Daoy (cell line): ENCODE measurements around the gene TTC21A. TPM values are rescaled to one million over a fixed set of nuclear protein-coding genes. Genes with fewer than 3 reads are reported as not detected.
A peak's percentile ranks its signal among the peaks of the same experiment; 100 is the strongest.
"Not testable (repeated sequence)": the region's sequence is repeated elsewhere in the genome, so short reads cannot be mapped to it uniquely, and the experiment has no call there.

Experiments used
- DNase-seq: peaks from one replicate; pipeline ENCODE4 v3.0.0-alpha.2; 2015; ENCODE audit warnings: low read depth
- total RNA-seq: library from RNA; depleted of rRNA; stranded (reverse); fragments of >200 nt; shearing (Covaris generic); gene quantifications from 2 replicates; pipeline ENCODE4 v1.2.3, GENCODE V29; 2014; rRNA removed

Gene TTC21A, protein sequence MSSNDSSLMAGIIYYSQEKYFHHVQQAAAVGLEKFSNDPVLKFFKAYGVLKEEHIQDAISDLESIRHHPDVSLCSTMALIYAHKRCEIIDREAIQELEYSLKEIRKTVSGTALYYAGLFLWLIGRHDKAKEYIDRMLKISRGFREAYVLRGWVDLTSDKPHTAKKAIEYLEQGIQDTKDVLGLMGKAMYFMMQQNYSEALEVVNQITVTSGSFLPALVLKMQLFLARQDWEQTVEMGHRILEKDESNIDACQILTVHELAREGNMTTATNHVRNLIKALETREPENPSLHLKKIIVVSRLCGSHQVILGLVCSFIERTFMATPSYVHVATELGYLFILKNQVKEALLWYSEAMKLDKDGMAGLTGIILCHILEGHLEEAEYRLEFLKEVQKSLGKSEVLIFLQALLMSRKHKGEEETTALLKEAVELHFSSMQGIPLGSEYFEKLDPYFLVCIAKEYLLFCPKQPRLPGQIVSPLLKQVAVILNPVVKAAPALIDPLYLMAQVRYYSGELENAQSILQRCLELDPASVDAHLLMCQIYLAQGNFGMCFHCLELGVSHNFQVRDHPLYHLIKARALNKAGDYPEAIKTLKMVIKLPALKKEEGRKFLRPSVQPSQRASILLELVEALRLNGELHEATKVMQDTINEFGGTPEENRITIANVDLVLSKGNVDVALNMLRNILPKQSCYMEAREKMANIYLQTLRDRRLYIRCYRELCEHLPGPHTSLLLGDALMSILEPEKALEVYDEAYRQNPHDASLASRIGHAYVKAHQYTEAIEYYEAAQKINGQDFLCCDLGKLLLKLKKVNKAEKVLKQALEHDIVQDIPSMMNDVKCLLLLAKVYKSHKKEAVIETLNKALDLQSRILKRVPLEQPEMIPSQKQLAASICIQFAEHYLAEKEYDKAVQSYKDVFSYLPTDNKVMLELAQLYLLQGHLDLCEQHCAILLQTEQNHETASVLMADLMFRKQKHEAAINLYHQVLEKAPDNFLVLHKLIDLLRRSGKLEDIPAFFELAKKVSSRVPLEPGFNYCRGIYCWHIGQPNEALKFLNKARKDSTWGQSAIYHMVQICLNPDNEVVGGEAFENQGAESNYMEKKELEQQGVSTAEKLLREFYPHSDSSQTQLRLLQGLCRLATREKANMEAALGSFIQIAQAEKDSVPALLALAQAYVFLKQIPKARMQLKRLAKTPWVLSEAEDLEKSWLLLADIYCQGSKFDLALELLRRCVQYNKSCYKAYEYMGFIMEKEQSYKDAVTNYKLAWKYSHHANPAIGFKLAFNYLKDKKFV (N-terminal part only)
- 0.17 and 1.3 TPM in 2 replicates for total RNA-seq

- DNase-seq, result peak; percentile 84
Observed at GRCh38 chr3:39107388-39108199, at the start of gene TTC21A, which contains the start of gene GORASP1. TSS of gene TTC21A (plus strand) at chr3:39107680. CDS start at chr3:39107838, 158 bp downstream. TSS of gene GORASP1 (minus strand) at chr3:39107627. CDS start at chr3:39107541, 86 bp downstream.

GRCh38 chr3:39061228-39061627 is 46.3 kb upstream of the TTC21A start:
- not testable (repeated sequence) for DNase-seq

GRCh38 chr3:39062180-39062579 is 45.3 kb upstream of the TTC21A start:
- no peak for DNase-seq

- no peak for DNase-seq
Observed at GRCh38 chr3:39063143-39063542, 44.3 kb upstream of the TTC21A start.

- DNase-seq, result no peak
Observed at GRCh38 chr3:39064646-39065045, 42.8 kb upstream of the TTC21A start.

DNA sequence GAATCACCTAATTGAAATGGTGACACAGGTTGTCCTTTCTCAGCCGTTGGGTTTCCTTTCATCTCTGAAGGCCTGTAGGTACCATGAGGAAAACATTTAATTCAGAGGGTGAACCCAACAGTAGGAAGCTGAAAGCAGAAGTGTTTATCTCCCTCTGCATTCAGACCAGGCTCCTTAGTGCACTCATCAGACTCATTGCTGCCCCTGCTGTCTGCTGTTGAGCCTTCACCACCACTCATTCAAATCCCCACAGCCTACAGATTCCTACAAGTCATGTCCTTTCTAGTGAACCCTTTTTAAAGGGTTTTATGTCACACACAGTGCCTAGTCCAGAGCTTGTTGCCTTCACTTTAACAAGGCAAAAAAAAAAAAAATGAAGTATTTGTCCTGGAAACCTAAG is 42.3 kb upstream of the TTC21A start:
- DNase-seq, result peak; percentile 6

DNA sequence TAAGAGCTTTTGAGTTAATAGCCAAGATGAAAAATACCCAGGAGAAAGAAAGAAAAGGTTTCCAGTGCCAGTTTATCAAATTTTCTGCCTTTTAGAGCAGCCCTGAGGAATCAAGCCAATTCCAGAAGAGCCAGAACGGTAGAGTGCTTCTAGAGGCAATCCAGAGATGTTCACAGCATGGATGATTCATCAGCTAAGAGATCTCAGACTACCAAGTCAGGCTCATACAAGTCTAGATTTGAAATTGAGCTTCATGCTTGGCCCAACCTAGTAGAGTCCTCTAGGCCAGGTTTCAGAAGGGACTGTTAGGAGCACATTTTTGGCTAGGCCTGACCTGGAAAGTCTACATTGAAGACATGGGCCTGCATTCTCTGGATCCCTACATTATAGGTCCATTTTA is 40.2 kb upstream of the TTC21A start:
- DNase-seq, result no peak

DNA sequence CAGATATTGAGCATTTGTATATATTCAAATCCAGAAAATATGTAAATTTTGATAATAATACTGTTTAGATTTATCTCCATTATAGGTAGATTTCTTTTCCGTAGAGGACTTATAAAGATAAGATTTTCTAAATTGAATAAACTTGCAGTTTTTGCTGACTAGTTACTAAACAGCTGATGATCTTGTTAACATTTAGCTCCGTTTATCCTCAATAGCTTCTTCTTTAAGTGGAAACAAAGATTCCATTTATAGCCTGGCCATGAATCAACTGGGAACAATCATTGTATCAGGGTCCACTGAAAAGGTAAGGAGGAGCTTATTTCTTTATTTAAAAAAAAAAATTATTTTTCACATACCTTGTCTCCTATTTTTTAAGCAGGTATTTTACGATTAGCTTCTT is 38.9 kb upstream of the TTC21A start:
- DNase-seq, result no peak

- DNase-seq, result no peak
Observed at GRCh38 chr3:39075910-39076309, 31.6 kb upstream of the TTC21A start.

GRCh38 chr3:39079530-39079929 is 27.9 kb upstream of the TTC21A start:
- no peak for DNase-seq

GRCh38 chr3:39080026-39080425 is 27.5 kb upstream of the TTC21A start:
- no peak for DNase-seq

DNA sequence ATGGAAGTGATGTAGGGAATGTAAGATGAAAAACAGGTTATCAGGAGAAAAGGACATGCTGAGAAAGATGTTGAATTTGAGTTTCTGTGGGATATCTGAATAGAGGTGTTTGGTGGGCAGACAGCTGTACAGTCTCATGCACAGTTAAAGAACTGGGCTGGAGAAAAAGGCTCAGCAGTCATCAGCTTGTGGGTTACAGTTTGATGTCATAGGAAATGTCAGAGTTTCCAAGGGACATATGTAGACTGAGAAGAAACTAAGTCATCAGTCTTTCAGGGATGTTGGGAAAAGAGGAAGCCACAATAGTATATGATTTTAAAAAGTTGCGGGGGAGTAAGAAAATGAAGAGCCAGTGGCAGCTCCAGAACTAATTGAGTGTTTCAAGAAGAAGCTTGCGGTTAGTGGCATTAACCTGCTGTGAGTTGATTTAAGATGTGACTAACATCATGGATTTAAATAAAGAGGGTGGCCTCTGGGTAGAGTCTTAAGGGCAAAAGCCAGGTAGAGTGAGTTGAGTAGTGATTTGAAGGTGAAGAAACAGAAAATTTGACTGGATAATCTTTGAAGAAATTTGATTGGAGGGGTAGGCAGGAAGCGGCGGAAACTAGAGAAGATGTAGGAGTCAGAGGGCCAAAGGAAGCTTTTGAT is 24.7 kb upstream of the TTC21A start:
- DNase-seq, result no peak

DNA sequence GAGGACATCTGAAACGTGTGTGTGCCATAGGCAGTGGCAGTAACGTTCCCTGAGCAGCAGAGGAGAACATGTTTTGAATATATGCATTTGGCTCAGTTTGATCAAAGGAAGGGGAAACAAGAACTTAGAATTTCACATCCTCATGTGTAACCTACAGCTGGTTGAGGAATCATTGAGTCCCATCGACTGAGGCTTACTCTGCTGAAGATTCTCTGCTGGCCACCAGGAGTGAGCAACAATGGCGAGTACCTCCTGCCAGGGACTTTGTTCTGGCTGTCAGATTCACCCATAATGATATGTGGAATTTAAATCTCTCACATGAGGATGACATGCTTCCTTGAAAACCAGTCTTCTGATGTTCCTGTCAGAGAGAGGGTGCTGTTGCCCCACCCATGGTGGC is 21.3 kb upstream of the TTC21A start:
- no peak for DNase-seq

GRCh38 chr3:39088456-39088855 is 19.0 kb upstream of the TTC21A start:
- no peak for DNase-seq

- DNase-seq, result no peak
Observed at GRCh38 chr3:39088889-39089288, 18.6 kb upstream of the TTC21A start.

DNA sequence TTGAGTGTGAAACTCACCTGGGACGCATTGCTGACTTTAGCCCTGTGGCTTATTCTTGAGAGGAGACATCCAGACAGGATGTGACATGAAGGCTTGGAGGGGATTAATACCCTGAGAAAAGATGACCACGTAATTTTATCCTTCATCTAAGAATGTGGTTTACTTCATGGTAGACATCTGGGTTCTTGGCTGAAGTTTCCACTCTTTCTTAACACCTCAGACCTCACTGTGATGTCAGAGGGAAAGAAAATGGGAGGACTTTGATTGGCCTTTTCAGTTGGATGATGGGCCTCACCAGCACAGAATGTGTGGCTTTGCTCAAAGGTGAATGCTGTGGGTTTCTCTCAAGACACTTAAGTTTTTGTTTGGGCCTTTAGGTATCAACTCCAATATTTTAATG is 16.6 kb upstream of the TTC21A start:
- no peak for DNase-seq

GRCh38 chr3:39094851-39095677 is 12.4 kb upstream of the TTC21A start:
- no peak for DNase-seq

DNA sequence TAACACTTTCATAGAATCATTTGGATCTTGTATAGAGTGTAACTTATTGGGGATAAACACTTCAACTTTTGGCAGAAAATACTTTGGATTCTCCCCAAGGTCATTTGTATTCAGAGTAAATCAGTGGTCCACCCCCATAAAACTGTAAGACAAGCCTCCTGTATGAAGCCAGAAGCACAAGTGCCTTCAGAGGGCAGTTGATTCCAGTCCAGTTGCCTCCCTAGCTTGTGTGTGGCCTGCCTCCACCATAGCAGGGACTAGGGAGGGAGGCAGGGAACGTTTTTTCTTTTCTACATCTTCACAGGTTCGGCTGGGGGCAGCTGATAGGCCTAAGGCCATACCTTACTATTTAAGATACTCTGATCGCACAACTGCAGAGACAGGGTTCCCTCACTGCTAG is 11.7 kb upstream of the TTC21A start:
- no peak for DNase-seq

- DNase-seq, result no peak
Observed at GRCh38 chr3:39096775-39097174, 10.7 kb upstream of the TTC21A start.
